HG02885 (cell line): ENCODE results near the gene SND1.

Source experiments
- ATAC-seq: cut with Tn5 transposase; IDR thresholded peaks from one replicate; pipeline ENCODE4 v1.9.1; 2021; ENCODE audit warnings: mild to moderate bottlenecking; ENCODE audit not compliant: unreplicated experiment, poor library complexity

Gene SND1

DNA sequence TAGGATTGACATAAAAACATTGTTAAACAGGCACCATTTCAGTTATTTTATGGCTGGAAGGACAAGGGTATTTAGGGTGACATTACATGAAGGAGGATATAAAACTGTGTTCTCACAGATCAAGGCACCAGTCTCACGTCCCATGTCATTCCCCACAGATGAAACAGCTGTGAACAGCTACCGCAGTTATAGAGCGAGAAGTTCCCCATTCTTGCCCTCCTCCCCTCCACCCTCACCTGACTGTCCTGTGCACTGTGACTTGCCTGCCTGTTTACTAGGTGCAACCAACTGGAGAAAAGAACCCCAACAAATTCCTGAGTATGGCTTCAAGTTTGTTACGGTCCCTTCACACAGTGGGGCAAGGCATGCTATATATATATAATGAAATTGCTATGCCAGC lies 141.6 kb downstream of the SND1 start:
- ATAC-seq: peak; percentile 76

DNA sequence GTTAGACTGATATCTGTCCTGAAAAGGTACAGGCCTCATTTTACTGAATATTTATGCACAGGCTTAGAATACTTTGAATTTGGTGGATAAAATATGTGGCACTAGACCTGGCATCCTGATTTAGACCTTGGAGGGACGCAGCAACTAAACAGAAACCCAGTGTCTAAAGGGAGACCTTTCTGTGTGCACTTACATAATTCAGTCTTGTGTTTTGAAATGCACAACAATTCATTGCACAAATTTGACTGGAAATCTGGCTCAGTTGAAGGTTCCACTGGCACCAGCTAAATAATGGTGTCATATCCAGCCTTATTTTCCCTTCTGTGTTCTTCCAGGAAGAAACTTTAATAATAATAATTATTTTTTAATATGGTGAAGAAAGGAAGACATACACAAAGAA lies 142.1 kb downstream of the SND1 start:
- ATAC-seq: no peak

DNA sequence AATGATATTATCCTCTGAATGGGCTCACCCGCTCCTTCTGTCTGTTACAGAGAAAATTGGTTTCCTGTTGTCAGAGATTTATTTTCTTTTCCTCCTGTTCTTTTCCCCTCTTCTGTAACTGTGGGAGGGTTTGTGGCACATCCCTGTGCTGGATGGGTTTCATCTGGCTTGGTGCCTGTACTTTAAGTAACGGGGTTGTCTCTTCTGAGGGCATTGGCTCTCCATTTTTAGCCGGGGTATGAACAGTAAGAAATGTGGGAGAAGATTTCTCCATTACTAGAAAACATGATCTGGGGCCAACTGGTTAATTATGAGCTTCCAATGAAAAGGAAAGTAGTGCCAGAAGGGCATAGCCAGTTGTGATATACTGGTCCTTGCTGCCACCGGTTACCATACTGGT lies 142.6 kb downstream of the SND1 start:
- no peak for ATAC-seq

DNA sequence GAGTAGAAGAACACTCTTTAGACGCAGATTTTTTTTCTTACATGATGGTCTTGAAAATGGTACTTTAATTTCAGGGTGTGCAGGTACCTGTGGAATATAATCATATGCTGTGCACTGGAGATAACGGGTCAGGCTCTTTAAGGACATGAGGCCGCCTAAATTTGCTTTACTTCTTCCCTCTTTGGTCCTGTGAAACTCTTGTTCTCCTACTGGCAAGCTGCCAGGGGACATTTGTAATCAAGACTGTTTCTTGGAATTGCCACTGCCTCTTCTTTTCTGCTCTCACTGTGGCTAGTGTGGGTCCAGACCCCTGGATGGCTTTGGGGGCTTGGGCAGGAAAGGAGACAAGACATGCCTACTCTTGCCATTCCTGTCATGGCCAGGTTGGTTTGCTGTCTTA lies 146.0 kb downstream of the SND1 start:
- no peak for ATAC-seq

DNA sequence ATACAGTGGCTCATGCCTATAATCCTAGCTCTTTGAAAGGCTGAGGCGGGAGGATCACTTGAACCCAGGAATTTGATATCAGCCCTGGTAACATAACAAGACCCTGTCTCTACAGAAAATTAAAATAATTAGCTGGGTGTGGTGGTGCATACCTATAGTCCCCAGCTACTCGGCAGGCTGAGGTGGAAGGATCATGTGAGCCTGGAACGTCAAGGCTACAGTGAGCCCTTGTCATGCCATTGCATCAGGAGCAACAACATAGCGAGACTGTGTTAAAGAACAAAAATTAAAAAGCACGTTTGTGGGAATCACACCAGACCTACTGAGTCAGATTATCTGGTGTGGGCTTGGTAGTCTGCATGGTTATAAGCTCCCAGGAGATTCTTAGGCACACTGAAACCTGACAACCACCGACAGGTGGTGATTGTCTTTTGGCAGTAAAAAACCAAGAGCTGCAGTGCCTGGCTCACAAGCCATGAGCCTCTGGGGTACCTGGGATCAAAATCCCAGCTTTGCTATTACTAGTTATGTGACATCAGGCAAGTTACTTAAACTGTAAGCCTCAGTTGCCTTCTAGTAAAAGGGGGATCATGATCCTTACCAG lies 146.9 kb downstream of the SND1 start:
- no peak for ATAC-seq

DNA sequence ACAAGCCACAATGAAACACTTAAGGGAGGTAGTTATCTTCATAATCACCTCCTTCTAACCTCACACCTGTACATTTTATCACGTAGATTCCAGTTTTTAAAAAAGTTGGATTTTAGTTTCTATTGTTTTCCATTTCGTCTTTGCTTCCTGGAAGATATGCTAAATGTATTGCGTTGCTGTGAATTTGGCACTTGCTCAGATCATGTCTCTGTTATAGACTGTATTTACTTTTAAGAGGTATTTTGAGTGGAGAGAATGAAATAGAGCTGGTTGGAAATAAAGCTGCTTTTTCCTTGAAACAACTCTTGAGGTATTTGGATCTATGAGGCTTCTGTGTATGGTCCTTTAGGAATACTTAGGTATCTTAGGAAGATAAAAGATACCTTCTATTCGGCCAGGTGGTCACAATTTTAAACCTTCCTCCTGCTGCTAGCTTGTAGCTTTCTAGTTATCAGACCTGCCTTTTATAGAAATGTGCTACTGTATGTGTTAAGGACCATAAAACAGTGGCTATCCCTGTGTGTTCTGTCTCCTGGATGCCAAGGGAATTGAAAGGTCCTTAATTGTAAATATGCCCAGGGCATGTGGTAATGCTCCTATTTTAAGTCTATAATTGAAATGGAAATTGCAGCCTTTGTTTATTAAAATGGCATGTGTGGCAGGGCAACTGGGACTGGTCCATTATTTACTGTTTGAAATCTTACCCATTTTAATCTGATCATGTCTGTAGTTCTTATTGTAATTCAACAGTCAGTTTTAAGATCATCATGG lies 147.7 kb downstream of the SND1 start:
- ATAC-seq: no peak

DNA sequence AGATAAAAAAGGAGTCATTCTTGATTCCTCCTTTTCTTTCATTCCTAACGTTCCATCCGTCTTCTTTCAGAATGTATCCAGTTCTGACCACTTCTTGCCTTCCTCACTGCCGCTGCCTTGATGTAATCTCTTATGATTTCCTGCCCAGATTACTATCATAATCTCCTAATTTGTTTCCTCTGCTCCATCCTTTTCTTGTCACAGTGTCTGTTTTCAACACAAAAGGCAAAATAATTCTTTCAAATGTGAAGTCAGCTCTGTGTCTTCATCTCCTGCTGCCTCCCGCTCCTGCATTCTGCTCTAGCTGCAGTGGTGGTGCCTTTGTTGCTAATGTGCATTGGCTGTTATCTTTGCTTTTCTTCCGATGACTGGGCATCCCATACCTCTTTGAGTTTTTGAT lies 150.9 kb downstream of the SND1 start:
- ATAC-seq: no peak

DNA sequence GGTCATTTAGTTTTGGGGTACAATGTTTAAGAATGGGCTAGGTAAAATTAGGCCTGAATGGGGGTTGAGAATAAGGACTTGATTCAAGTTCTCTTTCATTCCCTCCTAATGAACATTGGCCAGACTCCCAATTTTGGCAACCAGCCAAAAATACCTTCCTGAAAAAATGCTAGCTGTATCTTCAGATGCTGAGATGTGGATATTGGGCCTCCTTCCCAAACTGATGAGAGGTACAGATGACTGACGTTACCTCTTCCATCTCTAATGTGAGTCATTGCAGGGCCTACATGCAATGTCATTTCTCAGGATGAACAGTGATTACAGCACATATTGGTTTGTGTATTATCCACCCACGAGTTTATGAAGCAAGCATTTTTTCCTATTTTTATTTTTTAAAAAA lies 151.6 kb downstream of the SND1 start:
- no peak for ATAC-seq

DNA sequence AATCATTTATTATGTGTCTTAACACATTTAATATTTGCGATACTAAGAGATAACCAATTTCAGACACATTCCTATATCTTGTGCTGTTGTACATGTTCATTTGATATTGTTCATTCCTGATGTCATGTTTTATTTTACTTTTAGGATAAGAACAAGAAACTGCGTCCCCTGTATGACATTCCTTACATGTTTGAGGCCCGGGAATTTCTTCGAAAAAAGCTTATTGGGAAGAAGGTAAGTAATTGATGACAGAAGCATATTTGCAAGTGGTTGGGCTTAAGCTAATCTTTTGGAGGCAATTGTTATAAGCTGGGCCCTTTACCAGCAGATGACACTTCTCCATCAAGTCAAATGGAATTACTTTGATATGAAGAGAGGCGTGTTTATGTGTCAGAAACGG lies 155.3 kb downstream of the SND1 start:
- no peak for ATAC-seq

DNA sequence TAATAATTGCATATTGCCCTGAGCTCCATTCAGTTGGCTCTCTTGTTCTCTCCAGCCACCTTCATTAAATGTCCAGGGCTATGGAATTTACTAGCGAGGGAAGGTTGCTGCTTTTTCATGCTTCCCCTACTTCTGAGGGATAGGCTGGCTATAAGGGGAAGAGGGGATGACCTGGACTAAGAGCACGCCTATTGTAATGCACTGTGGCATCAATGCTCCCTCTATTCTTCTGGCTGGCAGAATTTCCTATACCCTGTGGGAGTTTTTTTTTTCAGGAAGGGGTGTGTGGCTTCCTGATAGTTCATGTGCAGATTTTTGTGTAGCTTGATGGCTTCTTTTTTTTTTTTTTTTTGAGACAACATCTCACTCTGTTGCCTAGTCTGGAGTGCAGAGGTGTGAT lies 155.8 kb downstream of the SND1 start:
- no peak for ATAC-seq

DNA sequence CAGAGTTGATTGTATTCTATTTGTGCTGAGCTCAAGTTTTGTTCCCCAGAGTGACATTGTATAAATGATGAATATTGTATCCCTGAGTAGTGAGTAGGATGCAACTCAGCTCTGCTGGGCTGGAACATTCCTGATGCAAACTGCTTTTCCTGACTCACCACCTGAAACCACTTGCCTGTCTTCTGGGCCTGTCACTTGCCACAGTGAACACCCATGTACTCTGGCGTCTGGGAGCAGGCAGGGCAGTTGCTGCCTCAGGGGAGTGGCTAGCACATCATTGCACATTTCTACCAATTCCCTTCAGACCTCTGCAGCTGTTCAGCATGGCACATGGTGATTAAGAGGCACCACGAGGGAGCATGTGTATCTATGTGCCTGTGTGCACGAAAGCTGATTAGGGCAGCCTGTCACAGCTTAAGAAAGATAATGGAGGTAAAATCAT lies 157.3 kb downstream of the SND1 start:
- ATAC-seq: peak; percentile 45

DNA sequence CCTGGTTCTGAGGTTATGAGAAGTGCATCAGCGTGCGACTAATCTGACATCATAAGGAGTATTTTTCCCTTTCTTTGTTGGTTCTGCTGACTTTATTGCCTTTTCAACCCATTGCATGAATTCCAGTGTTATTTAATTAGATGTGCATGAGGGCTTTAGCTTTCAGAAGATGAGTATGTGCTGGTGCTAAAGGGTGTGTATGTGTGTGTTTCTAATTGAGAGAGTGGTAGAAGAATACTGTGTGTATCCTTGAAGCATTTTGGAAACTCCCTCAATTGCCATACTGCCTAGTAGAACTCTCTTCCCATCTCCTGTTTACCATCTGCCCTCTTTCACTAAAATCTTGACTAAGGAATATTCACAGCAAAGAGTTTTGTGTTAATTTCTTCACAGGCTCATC lies 158.1 kb downstream of the SND1 start:
- ATAC-seq: no peak

DNA sequence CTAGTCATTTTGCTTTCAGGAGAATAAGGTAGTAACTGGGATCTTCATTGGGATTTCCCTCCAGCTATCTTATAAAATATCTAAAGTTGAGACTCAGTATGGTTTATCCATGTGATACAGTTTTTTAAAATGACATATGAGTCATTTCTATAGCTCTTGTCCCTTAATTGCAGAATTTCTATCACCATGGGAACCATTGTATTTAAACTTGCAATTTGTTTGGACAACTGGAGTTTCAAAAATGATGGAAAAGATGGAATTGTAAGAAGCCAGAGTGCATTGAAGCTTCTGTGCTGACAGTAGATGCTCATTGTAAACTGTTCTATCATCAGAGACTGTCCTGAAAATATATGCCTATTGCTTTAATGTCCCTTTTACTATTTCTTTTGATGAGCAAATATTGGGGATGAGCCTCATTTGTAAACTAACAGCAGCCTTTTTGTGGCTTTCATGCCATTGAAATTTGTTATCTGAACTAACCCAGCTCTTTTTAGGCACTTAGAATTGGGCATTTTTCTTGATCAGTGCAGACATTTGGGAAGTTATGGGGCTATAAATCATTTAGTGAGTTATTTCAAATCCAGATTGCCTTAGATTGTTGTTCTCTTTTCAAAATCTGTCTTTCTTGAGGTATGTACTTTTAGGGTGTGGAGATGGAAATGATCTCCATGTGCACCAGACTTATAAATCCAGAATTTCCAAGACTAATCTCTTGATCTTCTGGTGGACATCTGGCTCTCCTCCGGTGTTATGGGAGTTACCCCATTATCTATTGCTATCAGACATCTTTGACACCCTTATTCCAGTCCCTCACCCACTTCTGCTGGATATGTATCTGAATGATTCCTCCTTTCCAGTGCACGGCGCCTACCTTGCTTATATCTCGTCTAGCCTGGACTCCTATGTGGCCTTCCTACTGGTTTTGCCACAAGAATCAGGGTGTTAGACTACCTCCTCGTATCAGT lies 159.0 kb downstream of the SND1 start:
- ATAC-seq: no peak

DNA sequence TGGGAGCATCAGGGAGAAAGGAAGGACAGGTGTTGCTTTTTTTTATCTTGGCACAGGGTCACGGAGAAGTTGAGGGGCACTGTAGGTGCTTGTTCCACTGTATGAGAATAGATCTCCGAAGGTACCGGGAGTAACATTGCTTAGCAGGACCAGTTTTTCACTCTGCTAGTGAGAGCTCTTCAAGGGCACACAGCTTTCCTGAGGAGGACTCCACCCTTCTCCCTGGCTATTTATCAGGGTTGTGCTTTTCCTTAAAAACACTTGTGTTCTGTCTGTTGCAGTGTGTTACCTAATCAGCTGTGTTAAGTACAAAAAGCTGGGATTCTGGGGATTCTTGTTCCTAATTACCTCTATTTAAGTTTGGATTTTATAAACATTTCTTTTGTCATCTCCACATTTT lies 160.5 kb downstream of the SND1 start:
- ATAC-seq: no peak

DNA sequence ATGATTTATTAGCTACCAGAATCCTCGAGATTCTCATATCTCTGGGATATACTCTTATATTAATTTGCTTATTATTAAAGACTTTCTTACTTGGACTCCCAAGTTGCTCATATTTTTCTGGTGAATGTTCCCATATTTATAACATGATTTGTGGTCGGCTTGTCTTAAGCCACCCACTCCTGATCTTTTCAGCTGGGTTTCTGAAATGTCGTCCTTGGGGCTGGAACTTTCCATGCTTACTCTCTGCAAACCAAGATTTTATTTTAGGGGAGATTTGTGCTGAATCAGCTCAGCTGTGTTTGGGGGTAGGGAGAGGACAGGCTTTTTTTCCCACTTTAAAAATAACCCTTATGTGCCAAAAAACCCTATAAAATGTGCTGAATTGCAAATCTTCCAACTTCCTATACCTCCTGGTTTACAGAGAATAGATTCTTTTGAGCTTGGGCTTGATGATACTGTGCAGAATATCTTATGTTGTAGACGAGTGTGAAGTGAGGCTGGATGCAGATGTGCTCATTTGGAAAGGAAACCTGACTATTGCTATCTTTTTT lies 162.1 kb downstream of the SND1 start:
- no peak for ATAC-seq

DNA sequence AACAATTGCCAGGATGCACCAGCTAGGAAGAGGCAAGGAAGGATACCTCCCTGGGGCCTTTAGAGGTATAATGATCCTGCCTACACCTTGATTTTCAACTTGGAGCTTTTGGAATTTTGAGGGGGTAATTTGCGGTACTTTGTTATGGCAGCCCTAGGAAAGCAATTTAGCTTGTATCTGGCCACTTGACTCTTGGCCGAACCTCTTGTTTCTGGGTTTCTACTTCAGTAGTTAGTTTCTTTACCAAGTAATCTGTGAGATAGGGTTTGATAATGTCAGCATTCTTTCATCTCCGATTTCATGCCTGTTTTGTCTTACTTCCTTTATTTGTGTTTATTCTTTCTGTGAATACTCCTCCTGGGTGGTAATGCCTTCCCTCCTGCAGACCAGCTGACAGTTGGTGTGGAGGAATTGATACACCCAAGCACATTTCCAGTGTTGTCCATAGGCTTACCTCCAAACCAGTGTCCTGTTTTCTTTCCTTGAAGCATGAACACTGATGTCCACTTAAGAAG lies 163.7 kb downstream of the SND1 start:
- ATAC-seq: no peak

DNA sequence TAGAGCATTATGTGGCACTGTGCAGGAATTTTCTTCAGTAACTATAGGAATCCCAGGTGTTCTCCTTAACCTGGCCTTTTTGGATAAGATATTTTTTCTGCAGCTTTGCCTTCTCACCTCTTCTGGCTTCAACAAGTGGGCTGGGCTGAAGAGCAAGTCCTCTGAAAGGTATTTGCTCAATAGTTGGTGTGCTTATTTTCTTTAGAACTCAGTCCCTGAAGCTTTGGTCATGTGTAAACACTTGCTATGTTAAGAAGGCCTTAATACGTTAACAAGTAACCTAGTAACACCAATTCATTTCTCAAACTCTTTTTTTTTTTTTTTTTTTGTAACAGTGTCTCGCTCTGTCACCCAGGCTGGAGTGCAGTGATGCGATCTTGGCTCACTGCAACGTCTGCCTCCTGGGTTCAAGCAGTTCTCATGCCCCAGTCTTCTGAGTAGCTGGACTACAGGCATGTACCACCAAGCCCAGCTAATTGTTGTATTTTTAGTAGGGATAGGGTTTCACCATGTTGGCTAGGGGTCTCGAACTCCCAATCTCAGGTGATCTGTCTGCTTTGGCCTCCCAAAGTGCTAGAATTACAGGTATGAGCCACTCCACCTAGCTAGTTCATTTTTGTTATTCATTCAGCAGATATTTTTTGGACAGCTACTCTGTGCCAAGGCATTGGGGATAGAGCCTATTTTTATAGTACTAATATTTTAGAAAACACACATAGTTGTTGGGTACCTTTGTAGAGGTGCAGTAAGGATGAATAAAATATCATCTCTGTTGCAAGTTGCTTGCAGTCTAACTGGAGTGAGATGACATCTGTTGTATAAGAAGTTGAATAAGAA lies 164.6 kb downstream of the SND1 start:
- no peak for ATAC-seq

DNA sequence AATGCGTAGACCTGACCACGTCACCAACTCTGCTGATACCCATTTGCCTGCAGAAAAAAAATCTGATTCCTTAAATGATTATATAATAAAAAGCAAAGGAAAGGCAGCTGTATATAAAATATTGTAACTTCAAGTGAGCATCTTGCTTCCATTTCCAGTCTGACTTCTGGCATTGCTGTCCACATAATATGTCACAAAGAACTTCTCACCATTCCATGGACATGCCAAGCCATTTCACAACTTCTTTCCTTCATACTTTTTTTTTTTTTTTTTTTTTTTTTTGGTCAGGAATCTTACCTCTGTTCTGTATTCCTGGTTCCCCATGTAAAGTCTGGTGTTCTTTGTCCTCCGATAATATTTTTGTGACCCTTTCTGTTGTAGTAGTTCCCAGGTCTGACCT lies 165.5 kb downstream of the SND1 start:
- no peak for ATAC-seq

DNA sequence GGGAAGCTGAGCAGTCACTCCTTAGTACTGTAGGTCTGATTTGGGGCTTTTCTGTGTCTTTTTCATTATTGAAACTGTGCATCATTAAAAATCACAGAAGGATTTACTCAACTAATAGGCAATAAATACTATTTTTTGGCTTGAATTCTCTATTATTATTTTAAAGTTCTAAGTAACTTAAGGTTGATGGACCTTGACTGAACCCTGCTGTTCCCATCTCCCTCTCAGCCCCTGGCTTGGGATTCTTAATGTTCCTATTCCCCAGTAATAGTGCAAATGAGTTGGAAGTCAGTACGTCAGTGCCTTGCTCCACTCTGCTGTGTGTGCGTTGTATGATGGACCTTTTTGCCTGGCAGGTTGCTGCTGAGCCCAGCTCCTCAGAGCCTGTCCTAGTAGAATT lies 166.3 kb downstream of the SND1 start:
- ATAC-seq: no peak
